GM18951 (cell line): Measurements from ENCODE around the gene RAB3B.
A peak's percentile ranks its signal among the peaks of the same experiment; 100 is the strongest.
"Not testable (repeated sequence)": the region's sequence is repeated elsewhere in the genome, so short reads cannot be mapped to it uniquely, and the experiment has no call there.

Experiments
- POLR2A ChIP-seq: IDR thresholded peaks from 4 replicates; pipeline ENCODE4 v1.6.1; 2011; ENCODE audit warnings: mild to moderate bottlenecking; ENCODE audit not compliant: insufficient read length, insufficient read depth; ENCODE audit errors: extremely low read depth
- in situ Hi-C: fragments of 300-500 bp; cut with MboI; formaldehyde crosslinking; loops from one replicate; pipeline ENCODE4 v1.12.0; 2022; ENCODE audit warnings: low sequenced_read_pairs, mixed read lengths, inconsistent platforms; ENCODE audit not compliant: unreplicated experiment

The RAB3B gene, protein sequence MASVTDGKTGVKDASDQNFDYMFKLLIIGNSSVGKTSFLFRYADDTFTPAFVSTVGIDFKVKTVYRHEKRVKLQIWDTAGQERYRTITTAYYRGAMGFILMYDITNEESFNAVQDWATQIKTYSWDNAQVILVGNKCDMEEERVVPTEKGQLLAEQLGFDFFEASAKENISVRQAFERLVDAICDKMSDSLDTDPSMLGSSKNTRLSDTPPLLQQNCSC

DNA sequence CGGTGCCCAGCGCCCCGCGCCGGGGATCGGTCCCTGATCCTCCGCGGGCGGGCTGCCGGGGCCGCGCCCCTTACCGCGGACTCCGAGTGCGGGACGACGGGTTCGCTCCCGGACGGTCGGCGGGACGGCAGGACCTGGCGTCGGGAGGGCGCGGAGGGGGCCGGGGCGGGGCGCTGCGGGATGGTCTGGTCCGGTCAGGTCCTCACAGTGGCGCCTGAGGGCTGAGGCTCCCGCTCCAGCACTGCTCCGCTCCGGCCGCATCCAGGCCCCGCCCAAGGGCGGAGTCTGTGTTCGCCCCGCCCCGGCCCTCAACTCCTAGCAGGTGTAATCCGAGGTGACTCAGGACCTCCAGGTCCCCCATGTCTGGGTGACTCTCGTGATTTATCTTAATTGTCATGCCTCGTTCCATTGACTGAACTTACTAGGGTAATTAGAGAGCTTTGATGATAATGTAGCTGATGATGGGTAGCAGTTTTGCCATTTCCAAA, at the start of gene RAB3B:
RAB3B (minus strand) TSS at position 223 of the 488 bp plus-strand sequence. CDS start 13,583 bp downstream, outside the sequence.
- no peak for TF ChIP-seq POLR2A
- in situ Hi-C loops = no loop called here

DNA sequence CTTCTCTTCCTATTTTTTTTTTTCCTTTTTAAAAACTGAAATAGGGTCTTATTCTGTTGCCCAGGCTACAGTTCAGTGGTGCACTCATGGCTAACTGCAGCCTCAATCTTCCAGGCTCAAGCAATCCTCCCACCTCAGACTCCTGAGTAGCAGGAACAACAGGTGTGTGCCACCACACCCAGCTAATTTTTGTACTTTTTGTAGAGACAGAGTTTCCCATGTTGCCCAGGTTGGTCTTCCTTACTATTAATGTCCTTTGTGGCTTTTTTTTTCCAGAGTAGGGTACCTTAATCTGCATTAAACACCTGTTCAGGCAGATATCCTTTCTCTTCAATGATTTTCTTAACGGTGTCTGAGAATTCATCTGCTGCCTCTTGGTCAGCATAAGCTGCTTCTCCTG, 47.4 kb upstream of the RAB3B start:
- in situ Hi-C loops = no loop called here
- TF ChIP-seq POLR2A = no peak

DNA sequence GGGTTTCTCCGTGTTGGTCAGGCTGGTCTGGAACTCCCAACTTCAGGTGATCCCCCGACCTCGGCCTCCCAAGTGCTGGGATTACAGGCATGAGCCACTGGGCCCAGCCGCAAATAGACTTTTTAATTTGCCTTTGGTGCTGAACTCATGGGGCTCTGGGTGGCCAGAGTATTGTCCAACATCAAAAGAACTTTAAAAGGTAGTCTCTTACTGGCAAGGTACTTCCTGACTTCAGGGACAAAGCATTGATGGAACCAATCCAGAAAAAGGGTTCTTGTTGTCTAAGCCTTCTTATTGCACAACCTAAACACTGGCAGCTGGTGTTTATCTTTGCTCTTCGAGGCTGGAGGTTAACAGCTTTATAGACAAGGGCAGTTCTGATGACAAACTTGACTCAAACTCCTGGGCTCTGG, 46.9 kb upstream of the RAB3B start:
- no peak for TF ChIP-seq POLR2A
- in situ Hi-C loops = no loop called here

DNA sequence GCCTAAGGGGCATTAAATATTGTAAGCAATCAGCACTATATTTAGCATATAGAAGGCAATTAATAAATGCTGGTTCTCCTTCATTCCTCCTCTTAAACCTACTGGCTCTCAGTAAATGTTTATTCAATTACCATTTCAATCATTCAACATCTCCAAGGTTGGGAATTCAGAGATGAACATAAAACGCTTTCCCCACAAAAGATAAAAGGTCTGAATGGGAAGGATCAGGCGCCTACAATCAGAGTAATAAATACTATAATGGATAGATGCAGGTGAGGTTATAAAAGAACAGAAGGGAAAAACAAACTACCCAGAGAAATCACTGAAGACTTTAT, 43.5 kb upstream of the RAB3B start:
- in situ Hi-C loops = no loop called here
- TF ChIP-seq POLR2A = no peak

DNA sequence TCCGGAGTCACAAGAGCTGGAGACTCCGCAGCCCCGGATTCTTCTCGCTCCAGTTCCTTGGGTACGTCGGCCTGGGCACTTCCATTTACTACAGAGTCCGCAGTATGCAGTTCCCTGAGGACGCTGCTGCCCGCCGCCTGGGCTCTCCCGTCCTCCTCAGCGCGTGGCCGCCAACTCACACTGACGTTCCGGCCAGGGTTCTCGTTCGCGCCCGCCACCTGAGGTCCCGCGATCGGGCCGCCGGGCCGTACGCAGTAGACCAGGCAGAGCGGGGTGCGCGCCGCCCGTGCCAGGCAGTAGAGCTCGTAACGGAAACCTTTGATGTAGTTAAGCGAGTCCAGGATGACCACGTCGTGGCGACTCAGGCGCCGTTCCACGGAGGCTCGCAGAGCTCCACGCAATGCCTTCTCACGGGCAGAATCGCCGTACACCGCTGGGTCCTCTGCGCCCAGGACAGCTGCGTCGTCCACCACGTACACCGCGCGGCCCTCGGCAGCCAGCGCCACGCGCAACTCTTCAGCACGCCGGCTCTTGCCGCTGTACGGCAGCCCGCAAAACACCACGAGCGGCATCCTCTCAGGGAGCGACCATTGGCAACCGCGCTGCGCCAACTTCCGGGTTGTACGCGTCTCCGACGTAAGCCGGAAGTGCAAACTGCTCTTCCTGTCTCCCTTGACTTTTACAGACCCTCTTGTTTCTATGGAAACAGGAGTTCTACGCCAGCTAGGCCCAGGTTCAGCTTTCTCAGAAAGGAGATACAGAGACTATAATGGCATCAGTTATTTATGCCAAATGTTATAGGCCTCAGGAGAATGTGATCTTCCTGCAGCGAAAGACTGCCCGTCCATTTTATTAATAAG, 42.9 kb upstream of the RAB3B start, which contains the start of gene KTI12:
KTI12 (minus strand) TSS at position 621 of the 860 bp plus-strand sequence; CDS start at position 572, 49 bp downstream.
- peak; percentile 90 for TF ChIP-seq POLR2A
- in situ Hi-C loops = no loop called here

DNA sequence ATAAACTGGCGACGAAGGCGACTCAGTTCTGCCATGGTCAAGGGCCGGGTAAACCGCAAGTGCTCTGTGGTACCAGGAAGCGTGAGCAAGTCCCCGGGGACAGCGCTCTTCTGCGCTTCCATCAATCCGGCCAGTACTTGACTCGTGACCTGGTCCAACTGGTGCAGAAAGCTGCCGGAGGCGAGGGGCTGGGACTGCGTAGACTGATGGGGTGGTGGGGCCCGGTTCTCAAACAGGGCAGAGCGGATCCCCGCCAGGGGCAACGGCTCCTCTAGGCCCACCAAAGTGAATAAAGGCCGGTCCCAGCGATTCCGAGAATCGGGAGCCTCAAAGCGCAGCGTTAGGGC, 42.3 kb upstream of the RAB3B start:
- in situ Hi-C loops = no loop called here
- no peak for TF ChIP-seq POLR2A

DNA sequence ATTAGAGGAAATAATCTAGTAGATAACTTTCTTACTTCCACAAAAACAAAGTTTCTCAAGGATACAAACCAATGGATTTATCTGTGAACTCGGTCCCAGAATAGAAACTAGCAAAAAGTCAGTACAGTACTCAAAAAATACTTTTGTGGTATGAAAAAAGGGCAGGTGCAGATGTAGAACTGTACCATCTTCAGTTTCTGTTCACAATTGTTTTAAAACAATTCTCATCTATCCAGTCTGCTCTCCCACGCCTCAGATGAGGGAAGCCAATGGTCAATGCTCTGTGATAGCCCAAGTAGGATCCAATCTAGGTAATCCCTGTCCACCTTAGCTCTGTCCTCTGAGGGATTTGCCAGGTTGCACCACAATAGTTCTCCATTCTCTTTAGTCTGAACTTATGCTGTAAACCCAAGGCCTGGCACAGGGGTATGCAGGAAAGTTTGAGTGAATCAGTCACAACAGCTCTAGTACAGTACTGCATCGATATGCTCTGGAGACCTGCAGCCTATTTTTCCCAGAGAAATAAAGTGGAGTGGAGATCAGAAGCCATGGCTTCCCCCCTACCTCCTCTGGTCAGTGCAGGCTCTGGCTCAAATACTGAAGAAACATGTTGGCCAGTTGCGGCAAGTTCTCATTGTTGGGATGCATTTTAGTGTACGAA, 41.8 kb upstream of the RAB3B start:
- in situ Hi-C loops = no loop called here
- TF ChIP-seq POLR2A = no peak

DNA sequence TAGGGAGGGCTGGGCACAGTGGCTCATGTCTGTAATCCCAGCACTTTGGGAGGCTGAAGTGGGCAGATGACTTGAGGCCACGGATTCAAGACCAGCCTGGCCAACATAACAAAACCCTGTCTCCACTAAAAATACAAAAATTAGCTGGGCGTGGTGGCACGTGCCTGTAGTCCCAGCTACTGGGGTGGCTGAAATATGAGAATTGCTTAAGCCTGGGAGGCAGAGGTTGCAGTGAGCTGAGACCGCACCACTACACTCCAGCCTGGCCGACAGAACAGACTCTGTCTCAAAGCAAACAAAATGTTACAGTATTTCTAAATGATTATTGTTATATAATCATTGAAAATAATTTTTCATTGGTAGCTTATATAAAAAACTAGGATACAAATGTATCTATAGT, 38.3 kb upstream of the RAB3B start:
- in situ Hi-C loops = not testable (repeated sequence)

DNA sequence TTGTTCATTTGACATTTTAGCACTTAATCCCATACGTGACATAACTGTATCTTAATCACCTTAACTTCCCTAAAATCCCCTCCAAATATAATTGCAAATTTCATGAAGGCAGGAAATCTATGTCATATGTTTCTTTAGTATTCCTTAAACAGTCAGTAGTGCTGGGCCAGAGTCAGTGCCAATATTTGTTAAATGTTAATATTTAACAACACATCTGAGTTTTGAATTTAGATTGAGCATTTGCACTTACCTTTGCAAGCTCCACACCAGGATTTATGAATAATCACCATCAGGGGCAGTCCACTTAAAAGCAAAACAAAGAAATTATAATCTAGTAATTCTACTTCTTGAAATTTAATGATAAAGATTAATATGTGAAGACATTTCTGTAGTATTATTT, 37.8 kb upstream of the RAB3B start:
- TF ChIP-seq POLR2A = no peak
- in situ Hi-C loops = no loop called here

DNA sequence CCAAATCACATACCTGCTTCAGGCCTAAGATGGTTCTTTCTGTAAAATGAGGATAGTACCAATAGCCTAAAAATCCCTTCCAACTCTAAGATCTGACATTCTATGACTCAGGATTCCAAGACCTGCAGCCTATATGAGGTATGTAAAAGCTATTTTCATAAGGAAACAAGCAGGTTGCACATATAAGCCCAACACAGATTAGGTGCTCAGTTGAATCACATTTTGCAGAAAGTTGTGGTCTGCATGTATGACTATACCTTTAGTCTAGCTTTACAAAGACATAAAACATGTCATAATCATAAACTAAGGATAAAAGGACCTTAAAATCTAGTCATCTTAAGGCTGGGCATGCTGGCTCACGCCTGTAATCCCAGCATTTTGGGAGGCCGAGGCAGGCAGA, 35.8 kb upstream of the RAB3B start:
- in situ Hi-C loops = no loop called here

DNA sequence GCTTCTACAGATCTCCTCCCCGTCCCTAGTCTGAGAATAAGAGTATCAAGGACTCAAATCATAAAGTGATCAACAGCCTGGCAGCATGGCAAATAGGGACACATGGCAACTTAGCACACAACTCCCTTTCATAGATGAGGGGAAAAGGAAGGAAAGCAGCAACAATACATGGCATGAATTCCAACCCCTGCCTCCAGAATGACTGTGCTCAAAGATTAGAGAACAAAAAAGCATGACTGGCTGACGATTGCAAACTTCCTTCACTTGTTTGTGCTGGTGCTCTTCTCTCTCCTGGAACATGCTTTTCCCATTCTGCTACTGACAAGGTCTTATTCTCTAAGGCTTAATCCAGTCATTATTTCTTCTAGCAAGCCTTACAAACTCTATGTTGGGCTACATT, 31.6 kb upstream of the RAB3B start:
- in situ Hi-C loops = no loop called here
- TF ChIP-seq POLR2A = no peak

More for the DNA sequence above, 35.8 kb upstream of the RAB3B start:
- TF ChIP-seq POLR2A = no peak

DNA sequence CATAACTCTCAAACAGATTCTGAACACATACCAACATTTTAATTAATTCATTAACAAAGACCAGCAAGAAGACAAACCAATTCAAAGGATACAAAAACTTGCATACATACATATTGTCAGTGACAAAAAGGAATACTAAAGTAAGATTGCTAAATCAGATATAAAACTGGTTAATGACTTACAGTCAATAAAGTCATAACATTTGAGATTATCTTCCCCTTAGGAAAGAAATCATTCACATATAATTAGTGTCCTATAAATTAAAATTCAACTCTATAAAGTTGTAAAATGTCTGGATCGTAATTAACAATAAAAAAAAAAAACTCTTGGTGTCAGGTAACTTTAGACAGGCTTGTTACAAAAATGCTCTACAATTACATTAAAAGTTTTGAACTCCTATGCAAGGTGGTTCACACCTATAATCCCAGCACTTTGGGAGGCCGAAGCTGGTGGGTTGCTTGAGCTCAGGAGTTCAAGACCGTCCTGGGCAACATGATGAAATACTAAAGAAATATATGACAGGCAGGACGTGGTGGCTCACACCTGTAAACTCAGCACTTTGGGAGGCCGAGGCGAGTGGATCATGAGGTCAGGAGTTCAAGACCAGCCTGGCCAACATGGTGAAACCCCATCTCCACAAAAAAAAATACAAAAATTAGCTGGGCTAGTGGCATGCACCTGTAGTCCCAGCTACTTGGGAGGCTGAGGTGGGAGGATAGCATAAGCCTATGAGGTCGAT, 17.7 kb upstream of the RAB3B start:
- TF ChIP-seq POLR2A = no peak
- in situ Hi-C loops = no loop called here

DNA sequence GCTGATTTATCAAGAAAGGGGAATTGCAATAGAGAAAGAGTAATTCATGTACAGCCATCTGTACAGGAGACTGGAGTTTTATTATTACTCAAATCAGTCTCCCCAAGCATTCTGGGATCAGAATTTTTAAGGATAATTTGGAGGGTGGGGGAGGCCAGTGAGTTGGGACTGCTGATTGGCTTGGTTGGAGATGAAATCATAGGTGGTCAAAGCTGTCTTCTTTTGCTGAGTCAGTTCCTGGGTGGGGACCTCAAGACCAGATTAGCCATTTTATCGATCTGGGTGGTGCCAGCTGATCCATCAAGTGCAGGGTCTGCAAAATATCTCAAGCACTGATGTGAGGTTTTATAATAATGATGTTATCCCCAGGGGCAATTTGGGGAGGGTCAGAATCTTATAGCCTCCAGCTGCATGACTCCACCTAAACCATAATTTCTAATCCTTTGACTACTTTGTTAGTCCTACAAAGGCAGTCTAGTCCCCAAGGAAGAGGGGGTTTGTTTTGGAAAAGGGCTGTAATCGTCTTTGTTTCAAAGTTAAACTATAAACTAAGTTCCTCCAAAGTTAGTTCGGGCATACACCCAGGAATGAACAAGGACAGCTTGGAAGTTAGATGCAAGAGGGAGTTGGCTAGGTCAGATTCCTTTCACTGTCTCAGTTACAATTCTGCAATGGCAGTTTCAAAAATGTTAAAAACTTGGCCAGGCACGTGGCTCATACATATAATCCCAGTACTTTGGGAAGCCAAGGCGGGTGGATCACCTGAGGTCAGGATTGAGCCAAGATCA, 16.9 kb upstream of the RAB3B start:
- in situ Hi-C loops = no loop called here
- TF ChIP-seq POLR2A = no peak

DNA sequence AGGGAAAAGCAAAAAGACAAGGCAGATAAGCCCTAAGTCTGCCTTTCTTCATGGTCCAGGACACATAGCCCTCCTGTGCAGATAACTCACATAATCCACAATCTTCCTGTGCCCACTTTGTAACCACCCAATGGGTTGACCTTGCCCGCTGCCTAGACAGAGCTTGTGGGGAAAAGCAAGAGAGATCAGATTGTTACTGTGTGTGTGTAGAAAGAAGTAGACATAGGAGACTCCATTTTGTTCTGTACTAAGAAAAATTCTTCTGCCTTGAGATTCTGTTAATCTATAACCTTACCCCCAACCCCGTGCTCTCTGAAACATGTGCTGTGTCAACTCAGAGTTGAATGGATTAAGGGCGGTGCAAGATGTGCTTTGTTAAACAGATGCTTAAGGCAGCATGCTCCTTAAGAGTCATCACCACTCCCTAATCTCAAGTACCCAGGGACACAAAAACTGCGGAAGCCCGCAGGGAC, 15.6 kb upstream of the RAB3B start:
- in situ Hi-C loops = not testable (repeated sequence)

DNA sequence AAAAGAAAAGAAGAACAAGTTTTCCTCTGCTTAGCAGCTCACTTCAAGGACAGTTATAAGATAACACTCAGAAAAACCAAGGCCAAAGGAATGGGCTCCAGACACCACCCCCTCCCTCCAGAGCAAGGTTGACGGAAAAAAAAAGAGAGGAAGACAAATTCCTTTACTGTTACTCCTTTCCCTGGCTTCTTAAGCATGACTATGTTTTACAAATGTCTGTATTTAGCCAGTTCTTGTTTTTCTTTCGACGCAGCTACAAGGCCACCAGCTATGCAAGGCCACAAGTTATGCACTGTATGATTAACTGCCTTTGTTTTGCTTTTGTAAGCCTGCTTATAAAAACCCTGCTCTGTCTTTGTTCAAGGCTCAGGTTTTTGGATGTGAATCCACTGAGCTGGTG, 15.0 kb upstream of the RAB3B start:
- in situ Hi-C loops = not testable (repeated sequence)
